Activated CD4-positive, alpha-beta T cell treated with anti-CD3 and anti-CD28 coated beads, Interleukin-2, Interleukin-6, amounts not matched to agents 100 ng/mL and 50 ng/mL, durations not matched to agents 16 hours and 8 hours (primary cell): ENCODE data around the gene UNC45B.
"Not testable (repeated sequence)": the region's sequence is repeated elsewhere in the genome, so short reads cannot be mapped to it uniquely, and the experiment has no call there.

Source experiments
- DNase-seq: peaks from one replicate; pipeline ENCODE4 v3.0.0-alpha.2; 2020

The UNC45B gene

DNA sequence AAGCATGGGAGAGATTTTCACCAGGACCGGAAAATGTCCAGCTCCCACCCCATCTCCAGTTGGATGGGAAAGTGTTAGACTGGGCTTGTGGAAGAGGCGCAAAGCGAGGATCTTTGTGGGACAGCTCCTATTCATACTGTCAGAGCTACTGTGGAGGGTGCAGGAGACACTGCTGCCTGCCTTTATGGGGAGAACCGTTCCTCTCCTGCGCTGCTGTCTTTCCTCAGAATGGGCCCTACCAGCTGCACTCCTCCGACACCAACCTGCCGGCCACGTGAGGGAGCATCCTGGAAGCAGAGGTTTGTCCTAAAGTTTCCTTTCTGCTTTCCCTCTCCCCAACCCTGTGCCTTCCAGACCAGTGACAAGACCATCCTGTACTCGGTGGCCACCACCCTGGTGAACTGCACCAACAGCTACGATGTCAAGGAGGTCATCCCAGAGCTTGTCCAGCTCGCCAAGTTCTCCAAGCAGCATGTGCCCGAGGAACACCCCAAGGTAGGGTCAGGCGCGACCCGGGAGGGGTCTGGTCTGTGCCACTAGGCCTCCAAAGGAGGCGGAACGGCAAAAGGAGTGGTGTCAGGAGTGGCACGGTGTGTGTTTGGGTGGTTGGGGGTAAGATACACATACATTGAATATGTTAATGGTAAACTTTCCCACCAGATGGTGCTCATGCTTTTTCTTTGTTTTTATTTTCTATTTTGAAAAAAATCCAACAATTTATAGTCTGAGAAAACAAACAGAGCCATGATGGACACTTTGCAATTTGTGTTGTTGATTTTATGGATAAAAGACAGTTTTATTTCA lies 23.6 kb downstream of the UNC45B start:
- DNase-seq, result peak; percentile 45

- no peak for DNase-seq
Observed at GRCh38 chr17:35171834-35172233, 24.2 kb downstream of the UNC45B start.

DNA sequence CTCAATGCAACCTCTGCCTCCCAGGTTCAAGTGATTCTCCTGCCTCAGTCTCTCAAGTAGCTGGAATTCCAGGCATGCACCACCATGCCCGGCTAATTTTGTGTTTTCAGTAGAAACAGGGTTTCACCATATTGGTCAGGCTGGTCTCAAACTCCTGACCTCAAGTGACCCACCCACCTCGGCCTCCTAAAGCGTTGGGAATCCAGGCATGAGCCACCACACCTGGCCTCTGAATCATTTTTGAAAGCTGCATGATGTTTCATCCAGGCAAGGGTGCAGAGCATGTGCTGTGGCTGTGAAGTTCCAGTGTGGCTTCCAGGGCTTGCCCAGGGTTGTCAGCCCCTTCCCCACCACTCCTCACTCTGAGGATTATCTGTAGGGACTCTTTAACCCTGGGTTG lies 24.7 kb downstream of the UNC45B start:
- not testable (repeated sequence) for DNase-seq

DNA sequence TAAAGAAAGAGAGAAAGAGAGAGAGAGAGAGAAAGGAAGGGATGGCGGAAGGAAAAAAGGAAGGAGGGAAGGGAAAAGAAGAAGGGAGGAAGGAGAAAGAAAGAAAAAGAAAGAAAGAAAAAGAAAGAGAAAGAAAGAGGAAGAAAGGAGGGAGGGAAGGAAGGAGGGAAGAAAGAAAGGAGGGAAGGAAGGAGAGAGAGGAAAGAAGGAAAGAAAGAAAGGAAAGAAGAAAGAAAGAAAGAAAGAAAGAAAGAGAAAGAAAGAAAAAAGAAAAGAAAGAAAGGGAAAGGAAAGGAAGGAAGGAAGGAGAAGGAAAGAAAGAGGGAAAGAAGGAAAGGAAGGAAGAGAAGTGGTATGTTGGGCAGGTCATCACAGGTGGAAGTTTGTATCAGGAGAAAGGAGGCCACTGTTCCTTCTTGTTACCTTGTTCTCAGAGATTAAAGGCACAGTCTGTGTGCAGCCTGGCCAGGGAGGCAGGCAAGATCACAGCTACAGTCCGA lies 27.3 kb downstream of the UNC45B start:
- no peak for DNase-seq

DNA sequence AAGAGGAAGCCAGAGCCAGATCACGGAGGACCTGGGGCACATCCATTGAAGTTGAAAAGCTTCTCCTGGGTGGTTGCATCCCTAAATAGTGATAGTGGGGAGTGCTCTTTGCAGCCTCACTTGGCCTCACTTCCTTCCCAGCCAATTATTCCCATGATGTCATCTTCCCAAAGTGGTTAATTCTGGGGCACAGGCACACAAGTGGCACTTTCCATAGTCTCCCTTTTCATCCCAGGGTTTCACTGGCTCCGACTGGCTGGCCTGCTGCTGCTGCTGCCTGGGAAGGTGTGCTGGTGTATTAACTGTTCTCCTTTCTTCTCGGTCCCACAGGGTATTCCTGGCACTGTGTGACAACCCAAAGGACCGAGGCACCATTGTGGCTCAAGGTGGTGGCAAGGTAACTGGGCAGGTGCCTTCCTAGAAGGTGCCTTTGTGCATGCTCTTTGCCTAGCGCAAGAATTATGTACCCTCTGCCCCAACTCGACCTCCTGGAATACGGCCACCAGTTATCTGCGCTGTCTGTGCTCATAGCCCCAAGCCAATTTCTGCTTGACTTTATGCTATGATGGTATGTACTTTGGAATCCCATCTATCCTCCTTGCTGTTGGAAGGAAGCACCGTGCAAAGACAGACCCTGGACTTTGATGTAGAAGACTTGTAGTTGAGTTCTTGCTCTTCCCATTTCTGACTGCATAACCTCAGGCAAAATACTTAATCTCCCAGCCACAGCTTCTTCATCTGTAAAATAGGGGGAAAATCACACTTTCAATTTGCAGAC lies 28.2 kb downstream of the UNC45B start:
- no peak for DNase-seq

GRCh38 chr17:35176897-35177296 lies 29.3 kb downstream of the UNC45B start:
- no peak for DNase-seq

- not testable (repeated sequence) for DNase-seq
Observed at GRCh38 chr17:35179379-35179778, 31.8 kb downstream of the UNC45B start.

DNA sequence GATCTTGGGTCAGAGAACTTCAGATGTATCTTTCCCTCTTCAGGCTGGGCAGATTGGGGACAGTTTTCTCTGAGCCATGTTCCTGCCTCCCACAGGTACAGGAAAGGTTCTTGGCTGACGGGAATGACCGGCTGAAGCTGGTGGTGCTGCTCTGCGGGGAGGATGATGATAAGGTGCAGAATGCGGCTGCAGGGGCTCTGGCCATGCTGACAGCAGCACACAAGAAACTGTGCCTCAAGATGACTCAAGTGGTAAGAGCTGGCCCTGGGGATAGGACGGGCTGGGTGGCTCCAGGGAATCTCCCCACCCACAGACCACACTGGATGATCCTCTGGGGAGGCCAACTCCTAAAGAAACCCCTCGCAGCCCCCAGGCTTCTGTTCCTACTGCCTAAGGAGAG lies 35.7 kb downstream of the UNC45B start:
- no peak for DNase-seq

DNA sequence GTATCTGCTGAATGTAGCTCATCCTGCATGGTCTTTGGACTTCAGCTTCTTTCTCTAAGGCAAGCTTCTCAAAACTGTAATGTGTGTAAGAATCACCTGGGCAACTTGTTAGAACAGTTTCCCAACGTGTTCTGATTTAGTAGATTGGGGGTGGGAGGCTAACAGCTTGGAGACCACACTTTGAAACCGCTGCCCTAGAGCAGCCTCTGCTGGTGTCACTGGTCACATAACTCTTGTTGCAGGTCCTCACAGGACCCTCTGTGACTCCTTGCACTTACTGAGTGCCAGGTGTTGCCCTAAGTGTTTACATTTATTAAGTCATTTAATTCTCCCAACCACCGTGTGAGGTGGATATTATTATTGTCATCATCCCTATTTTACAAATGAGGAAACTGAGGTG lies 36.7 kb downstream of the UNC45B start:
- no peak for DNase-seq

DNA sequence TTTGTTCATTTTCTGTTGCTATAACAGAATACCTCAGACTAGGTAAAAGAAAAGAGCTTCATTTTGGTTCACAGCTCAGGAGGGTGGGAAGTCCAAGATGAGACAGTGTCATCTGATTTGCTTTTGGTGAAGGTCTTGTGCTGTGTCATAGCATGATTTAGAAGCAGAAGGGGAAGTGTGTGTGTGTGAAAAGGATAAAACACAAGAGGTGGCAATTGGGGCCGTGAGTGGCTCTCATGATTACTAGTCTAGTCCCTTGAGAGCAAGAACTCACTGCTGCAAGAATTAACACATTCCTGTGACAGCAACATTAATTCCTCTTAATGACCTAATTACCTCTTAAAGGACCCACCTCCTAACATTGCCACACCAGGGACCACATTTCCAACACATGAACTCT lies 38.2 kb downstream of the UNC45B start:
- peak; percentile 25 for DNase-seq

- DNase-seq, result no peak
Observed at GRCh38 chr17:35187481-35187880, 39.9 kb downstream of the UNC45B start.

- DNase-seq, result no peak
Observed at GRCh38 chr17:35188111-35188510, 40.5 kb downstream of the UNC45B start.

DNA sequence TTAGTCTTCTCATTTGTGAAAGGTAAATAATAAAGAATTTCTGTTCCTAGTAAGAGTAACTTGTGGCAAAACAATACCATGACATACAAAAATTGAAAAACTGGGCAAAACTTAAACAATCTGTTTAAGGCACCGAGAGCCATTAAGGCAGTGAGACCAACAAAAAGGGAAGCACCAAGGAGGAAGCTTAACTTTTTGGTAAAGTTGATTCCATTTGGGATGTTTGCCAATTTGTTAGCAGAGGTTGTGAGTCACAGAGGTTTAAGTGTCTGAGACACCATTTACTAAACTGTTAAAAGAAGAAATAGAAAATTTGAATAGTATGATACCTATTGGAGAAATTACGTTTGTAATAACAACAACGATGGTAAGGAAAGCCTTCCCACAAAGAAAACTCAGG lies 41.7 kb downstream of the UNC45B start:
- no peak for DNase-seq

- no peak for DNase-seq
Observed at GRCh38 chr17:35191001-35191695, 43.5 kb downstream of the UNC45B start.

DNA sequence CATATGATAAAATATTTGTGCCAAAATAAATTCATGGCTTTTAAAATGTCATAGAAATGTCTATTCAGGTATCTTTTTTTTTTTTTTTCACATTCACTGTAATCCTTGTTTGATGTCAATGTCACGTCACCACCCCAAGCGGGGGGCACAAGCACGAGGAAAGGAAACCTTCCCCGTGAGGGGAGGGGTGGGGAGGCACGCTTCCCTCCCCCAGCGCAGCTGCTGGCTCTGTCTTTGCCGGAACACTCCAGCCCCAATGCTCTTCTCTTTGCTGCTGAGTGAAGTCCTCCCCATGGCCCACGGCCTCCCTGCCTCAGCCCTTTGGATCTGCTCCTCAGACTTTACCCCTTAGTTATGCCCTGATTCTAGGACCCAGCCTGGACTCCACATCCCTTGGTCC lies 45.1 kb downstream of the UNC45B start:
- DNase-seq, result no peak

- DNase-seq, result not testable (repeated sequence)
Observed at GRCh38 chr17:35194001-35194400, 46.4 kb downstream of the UNC45B start, which contains the start of gene SLC35G3. TSS of gene SLC35G3 (minus strand) at chr17:35194393. CDS start at chr17:35194307, 86 bp downstream.

DNA sequence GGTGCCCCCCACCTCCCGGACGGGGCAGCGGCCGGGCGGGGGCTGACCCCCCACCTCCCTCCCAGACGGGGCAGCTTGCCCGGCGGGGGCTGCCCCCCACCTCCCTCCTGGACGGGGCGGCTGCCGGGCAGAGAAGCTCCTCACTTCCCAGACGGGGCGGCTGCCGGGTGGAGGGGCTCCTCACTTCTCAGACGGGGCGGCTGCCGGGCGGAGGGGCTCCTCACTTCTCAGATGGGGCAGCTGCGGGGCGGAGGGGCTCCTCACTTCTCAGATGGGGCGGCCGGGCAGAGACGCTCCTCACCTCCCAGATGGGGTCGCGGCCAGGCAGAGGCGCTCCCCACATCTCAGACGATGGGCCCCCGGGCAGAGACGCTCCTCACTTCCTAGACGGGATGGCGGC lies 47.4 kb downstream of the UNC45B start:
- not testable (repeated sequence) for DNase-seq

DNA sequence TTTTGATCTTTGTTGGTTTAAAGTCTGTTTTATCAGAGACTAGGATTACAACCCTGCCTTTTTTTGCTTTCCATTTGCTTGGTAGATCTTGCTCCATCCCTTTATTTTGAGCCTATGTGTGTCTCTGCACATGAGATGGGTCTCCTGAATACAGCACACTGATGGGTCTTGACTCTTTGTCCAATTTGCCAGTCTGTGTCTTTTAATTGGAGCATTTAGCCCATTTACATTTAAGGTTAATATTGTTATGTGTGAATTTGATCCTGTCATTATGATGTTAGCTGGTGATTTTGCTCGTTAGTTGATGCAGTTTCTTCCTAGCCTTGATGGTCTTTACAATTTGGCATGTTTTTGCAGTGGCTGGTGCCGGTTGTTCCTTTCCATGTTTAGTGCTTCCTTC lies 55.0 kb downstream of the UNC45B start:
- not testable (repeated sequence) for DNase-seq

DNA sequence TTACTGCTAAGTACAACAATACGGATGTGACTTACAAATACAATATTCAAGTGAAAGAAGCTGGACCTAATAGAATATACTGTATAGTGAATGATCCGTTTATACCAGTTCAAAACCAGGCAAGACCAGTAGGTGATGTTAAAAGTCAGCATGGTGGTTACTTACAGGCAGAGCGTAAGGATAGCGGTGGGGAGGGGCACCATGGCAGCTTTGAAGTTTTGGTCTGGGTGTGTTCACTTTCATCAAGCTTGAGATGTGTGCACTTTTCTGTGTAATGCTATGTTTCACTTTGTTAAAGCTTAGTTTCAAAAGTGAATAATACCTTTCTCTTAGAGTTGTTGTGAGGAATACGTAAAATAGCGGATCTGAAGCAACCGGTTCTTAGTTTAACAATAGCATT lies 63.1 kb downstream of the UNC45B start:
- DNase-seq, result no peak

DNA sequence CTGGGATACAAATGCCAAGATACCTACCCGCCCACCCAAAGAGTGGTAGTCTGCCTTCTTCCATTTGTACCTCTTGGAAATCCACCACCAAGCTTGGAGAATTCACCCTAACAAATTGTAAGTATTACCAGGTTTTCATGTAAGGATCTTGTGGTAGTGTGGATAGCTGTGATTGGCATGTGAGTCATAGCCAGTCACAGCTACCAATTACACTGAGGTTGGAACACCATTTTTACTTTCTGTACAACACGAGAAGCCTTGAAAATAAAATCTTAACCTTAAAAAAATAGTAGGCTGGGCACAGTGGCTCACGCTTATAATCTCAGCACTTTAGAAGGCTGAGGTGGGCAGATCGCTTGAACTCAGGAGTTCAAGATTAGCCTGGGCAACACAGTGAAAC lies 65.1 kb downstream of the UNC45B start:
- DNase-seq, result peak; percentile 39

DNA sequence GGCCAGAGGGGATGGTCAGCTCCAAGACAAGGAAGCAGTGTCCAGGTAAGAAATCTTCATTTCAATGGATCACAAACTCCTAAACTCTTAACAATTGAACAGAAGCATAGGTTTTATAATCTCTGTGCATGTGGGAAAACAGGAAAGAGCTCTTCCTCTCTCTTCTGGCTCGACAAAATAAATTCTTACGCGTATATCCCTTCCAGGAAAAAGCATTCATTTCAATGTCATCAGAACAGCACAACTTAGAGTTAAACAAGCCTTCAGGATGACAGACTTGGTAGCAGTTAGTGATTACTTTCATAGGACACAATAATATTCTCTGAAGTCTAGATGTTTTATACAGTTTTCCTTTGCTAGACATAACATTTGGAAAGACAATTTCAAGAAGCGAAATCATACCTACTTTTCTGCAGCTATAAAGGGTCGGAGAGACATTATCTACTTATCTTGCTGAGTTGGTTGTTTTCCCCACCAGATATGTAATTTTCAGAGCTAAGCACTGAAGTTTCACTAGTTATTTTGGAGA lies 65.9 kb downstream of the UNC45B start:
- DNase-seq, result peak; percentile 20

DNA sequence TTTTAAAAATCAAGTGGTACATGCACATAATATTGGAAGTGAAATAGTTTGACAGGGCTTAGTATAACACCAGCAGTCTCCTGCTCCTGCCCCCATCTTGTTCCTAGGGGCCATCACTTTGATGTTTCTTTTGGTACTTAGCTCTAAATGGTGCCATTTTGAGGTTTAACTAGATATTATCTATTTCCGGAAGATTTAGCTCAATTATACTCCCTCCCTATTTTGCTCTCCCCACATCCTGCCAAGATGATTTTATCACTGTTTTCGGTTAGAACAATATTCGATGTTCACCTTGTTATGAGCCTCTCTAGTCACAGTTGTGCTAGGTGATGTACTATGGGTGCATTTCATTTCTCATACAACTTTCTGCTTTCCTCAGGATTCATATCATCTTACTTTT lies 66.6 kb downstream of the UNC45B start:
- peak; percentile 85 for DNase-seq
